Fibroblast of peridontal ligament (primary cell): ENCODE measurements around the gene VWA5B2.
A peak's percentile ranks its signal among the peaks of the same experiment; 100 is the strongest.

Experiments used
- DNase-seq: peaks from one replicate; pipeline ENCODE4 v3.0.0-alpha.2; 2010; ENCODE audit errors: extremely low read depth

Gene VWA5B2

DNA sequence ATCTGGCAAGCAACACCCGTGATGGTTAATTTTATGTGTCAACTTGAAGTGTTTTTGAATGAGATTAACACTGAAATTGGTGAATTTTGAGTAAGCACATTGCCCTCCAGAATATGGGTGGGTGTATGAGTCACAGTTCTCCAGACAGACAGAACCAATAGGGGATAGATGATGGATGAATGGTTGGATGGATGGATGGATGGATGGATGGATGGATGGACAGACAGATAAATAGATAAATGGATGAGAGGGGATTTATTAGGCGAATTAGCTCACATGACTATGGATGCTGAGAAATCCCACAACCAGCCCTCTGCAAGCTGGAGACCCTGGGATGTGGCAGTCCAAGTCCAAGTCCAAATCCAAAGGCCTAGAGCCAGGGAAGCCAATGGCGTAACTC, 5.4 kb upstream of the VWA5B2 start:
- no peak for DNase-seq

DNA sequence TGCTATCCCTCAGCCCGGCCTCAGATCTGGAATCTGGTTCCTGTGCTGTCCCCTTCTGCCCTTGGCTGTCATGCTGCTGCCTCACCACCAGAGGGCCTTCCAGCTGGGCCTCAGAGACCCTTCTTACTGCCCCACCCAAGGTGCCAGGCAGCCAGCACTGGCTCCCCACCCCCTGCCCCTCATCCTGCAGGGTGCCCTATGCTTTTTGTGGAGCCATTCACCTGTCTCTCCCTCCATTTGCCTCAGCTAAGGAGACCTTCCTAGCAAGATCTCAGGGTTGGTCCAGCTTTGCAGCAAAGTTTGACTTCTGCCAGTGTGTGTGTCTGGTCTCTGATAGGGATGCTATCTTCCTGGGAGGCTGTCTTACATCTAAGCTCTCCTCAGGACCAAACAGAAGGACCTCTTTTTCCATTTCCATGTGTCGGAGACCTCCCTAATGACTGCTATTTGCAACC, 1.9 kb upstream of the VWA5B2 start:
- no peak for DNase-seq

DNA sequence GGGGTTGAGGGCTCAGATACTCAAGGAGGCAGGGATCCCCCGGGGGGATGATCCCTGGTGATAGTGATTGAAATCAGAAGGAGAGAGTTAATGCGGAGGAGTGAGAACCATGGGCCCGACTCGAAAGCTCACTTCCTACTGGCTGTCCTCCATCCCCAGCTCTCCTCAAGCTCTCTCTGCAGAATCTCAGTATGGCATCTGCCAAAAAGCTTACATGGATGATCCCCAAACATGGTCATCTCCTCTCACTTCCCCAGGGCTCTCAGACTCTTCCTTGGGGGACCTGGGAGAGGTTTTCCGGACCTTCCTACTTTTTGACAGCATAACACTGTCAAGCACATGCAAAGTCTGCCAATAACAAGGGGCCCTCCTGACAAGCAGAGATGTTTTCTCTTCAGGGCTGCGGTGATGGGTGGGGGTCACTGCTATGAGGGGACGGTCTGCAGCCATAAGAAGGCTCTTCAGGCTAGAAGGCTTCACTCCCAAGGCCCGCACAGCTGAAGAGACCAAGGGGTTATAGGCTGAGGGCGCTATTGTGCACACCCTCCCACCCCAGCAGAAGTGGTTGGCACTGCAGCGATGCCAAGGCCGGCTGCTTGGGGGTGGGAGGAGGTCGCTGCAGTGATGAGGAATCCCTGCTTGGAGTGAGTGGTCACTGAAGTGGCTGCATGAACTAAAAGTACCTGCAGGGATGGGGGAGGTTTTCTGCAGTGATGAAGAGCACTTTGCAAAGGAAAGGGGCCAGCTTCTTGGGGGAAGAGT, 828 bp upstream of the VWA5B2 start:
- no peak for DNase-seq

DNA sequence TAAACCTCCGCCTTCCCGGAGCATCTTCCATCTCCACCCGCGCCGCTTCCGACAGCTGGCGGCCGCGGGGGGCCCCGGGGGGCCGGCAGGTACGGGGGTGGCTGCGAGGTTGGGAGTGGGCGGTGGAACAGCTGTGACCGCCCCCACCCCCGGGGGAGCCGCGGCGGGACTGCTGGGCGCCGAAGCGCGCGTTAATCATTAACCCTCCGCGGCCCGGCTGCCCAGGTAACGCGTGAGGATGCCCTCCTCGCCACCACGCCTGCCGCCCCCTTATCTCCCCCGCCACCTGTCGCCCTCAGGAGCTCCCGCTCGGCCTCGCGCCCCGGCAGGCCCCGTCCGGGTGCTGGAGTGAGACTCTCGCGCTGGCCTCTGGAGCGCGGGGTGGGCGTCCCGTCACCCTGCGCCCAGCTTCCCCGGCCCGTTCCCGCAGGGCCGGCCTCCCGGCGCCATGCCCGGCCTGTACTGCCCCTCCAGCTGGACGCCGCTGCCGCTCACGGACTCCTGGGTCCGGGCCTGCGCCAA, 757 bp downstream of the VWA5B2 start:
- no peak for DNase-seq

DNA sequence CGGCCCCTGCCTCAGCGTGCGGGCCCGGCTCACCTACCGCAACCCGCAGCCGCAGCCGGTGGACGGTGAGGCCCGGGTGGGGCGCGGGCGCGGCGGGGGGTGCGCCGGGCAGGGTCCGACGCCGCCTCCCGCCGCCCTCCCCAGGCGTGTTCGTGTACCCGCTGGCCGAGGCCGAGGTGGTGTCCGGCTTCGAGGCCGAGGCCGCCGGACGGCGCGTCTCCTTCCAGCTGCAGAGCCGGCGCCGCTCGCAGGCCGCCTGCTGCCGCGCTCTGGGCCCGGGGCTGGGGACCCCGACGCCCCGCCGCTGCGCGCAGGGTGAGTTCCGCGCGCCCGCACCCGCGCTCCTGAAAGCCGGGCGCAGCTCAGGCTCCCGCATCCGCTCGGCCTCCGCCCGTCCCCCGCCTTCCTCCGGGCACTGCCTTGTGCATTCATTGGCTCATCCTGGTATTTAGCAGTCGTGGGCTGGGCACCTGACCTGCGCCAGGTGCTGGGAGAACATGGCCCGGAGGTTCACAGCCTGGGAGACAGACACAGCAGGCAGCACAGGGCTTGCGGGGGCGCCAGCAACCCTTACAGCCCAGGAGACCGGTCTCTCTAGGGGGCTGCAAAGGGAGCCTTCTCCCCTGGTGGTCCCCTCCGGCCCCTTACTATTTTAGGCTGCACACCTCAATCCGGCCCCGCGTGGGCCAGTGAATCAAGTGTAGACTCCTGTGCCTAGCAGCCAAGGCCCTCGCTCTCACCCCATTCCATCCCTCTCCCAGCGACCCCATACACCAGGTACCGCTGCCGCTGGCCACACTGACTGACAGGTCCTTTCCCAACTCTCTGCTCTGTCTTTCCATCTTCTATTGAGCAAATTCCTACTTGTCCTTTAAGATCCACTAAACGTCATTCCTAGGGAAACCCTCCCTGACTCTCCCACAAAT, 1.5 kb downstream of the VWA5B2 start:
- no peak for DNase-seq

DNA sequence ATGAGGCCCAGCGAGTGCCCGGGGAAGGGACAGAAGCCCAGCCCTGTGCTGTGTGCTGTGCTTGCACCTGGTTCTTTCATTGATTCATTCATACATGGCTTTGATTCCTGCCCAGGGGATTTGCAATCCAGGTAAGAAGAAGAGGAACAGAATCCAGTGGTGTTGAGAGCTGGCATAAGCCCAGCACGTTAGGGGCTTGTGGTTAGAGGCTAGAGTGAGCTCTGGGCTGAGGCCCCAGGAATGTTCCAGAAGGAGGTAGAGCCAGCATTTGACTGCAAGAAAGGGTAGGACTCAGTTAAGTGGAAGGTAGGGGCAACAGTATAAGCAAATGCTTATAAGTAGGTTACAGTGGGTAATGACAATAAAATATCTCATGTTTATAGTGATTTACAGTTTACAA, 2.3 kb downstream of the VWA5B2 start:
- no peak for DNase-seq

DNA sequence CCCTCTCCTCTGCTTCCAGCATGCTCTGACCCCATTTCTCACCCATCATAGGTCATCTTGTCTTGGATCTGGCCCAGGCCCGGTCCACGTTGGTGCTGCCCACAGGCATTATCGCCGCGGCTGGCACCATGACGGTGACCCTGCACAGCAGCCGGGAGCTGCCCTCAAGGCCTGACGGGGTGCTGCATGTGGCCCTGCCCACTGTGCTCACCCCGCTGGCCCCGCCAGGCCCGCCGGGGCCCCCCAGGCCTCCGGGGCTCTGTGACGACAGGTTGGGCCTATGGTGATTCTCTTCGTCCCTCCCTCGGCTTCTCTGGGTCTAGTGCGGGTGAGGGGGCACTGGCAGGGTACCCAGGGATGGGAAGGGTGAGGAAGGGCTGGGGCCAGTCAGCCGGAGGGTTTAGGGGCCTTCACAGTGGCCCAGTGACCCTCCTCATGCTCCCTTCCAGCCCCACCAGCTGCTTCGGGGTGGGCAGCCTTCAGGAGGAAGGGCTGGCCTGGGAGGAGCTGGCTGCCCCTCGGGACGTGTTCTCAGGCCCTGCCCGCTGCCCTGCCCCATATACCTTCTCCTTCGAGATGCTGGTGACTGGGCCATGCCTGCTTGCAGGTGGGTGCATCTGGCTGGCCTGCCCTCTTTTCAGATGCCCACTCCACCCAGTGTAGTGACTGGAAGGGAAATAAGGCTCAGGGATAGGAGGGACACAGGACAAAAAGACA, 3.9 kb downstream of the VWA5B2 start:
- DNase-seq = no peak

DNA sequence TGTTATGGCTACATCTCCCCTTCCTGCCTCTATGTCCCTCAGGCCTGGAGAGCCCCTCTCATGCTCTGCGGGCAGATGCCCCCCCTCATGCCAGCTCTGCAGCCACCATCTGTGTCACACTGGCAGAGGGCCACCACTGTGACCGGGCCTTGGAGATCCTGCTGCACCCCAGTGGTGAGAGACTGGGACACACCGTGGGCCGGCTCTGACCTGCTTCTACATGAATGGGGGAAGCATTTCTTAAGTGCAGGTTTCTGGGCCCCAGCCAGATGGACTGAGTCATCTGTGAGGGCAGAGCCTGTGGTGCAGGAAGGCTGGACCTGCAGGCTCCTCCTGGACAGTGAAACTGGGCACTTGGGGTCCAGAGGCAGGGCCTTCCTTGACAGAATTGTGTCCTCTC, 4.8 kb downstream of the VWA5B2 start:
- peak; percentile 51 for DNase-seq

DNA sequence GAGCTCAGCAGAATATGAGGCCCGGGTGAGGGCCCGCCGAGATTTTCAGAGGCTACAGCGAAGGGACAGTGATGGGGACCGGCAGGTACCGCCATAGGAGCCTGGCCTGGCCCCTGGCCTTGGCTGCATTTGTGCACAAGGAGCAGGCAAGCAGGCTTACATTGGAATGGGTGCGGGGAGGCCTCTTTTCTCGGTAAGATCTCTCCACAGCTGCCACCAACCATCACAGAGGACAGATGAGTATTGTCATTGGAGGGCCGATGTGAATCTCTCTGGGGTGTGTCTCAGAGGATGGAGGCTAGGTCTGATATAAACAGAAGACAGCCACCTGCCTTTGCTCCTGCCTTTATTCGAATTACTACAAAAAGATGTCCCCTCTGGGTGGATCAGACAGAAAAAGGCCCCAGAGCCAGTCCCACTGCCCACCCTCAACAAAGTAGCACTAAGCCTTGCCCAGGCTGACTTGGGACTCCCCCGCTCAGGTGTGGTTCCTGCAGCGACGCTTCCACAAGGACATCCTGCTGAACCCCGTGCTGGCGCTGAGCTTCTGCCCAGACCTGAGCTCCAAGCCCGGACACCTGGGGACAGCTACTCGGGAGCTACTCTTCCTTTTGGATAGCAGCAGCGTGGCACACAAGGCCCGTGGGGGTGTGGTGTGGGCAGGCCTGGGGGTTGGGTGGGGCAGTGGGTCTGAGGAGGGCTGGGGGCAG, 5.4 kb downstream of the VWA5B2 start:
- no peak for DNase-seq

DNA sequence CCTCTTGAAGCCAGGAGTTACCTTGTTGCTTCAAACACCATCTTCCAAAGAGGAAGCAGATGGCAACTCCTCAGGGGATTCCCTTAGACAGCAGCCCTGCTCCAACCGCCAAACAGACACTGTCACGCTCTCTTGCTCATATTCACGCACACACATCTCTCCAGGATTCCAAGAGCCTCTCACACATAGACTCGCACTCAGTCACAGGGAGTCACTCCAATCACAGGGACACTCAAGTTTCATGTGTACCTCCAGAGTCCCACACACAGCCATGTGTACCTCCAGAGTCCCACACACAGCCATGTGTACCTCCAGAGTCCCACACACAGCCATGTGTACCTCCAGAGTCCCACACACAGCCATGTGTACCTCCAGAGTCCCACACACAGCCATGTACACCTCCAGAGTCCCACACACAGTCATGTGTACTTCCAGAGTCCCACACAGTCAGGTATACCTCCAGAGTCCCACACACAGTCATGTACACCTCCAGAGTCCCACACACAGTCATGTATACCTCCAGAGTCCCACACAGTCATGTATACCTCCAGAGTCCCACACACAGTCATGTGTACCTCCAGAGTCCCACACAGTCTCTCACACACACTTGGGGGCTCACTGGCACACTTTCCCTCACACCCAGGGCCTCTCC, 6.1 kb downstream of the VWA5B2 start:
- DNase-seq = no peak

DNA sequence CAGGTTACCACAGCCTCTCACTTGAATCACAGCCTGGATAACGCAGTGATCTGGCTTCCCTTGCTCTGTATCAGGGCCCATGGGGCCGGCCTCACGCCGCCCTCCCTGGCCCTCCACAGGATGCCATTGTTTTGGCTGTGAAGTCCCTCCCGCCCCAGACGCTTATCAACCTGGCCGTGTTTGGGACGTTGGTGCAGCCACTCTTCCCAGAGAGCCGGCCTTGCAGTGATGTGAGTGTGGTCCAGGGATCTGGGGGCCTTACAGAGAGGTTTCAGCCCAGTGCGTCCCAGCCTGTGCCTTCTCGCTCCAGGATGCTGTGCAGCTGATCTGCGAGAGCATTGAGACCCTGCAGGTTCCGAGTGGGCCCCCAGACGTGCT, 6.6 kb downstream of the VWA5B2 start:
- no peak for DNase-seq

DNA sequence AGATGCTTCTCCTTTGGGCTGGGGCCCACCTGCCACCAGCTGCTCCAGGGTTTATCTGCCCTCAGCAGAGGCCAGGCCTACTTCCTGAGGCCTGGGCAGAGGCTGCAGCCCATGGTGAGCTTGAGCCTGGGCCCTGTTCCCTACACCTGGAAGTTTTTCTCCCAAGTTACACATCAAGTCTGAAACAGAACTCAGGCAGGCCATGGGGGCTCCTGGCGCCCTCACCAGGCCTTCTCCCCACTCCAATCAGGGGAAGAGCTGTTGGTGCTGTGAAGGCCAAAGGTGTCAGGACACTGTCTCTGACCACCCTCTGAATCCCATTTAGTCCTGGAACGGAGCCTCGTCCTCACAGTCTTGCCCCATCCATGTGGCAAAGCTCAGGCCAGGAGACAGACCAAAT, 7.3 kb downstream of the VWA5B2 start:
- DNase-seq = no peak

DNA sequence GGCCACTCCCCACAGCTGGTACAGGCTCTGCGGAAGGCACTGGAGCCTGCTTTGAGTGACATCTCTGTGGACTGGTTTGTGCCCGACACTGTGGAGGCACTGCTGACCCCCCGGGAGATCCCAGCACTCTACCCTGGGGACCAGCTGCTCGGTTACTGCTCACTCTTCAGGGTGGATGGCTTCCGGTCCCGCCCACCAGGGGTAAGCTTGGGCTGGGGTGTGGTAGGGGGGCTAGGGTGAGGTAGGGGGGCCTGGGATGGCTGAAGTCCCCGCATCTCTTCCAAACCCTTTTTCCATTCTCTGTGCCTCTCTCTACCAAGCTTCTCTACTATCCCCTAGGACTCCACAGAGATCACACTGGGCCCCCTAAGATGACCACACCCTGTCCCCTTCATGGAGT, 7.8 kb downstream of the VWA5B2 start:
- DNase-seq = no peak

DNA sequence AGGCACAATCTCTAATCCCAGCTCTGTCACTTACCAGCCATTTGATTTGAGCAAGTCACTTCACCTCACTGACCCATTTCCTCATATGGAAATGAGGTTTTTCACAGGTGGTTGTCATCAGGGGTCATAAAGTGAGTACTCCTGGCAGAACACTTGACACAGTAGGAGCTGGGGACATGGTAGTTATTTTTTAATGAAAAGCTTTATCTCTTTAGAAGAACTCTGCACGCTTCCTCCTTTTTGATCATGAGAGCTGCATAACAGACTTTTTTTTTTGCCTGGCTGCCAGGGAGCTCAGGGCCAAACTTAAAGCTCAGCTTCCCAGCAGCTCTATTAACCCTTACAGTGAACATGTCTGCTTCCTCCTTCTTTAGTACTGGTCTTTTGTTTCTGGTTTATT, 8.4 kb downstream of the VWA5B2 start:
- DNase-seq = no peak

DNA sequence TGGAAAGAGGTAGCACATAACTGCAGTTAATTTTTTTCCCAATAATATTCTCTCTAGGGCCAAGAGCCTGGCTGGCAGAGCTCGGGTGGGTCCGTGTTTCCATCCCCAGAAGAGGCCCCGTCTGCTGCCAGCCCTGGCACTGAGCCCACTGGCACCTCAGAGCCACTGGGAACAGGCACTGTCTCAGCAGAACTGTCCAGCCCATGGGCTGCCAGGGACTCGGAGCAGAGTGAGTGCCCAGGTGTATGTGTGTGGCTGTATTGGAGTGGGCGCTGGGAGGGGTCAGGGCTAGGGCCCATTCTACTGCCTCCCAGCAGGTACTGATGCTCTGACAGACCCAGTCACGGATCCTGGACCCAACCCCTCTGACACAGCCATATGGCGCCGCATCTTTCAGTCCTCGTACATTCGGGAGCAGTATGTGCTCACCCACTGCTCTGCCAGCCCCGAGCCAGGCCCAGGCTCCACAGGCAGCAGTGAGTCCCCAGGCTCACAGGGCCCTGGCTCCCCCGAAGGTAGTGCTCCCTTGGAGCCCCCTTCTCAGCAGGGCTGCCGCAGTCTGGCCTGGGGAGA, 8.9 kb downstream of the VWA5B2 start:
- DNase-seq = no peak

DNA sequence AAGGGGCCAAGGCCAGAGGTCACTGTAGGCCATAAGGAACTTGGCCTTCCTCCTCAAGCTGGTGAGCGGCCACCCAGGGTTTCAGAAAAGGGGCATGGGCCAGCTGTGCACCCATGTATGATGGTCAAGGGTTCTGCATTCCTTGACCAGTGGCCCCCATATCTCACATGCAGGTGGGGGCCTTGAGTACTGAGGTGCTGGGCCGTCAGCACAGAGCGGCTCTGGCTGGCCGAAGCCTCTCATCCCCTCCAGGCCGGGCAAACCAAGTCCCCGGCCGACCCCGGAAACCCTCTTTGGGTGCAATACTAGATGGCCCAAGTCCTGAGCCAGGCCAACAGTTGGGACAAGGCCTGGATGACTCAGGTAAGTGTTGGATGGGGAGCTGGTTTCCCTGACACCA, 9.8 kb downstream of the VWA5B2 start:
- no peak for DNase-seq

DNA sequence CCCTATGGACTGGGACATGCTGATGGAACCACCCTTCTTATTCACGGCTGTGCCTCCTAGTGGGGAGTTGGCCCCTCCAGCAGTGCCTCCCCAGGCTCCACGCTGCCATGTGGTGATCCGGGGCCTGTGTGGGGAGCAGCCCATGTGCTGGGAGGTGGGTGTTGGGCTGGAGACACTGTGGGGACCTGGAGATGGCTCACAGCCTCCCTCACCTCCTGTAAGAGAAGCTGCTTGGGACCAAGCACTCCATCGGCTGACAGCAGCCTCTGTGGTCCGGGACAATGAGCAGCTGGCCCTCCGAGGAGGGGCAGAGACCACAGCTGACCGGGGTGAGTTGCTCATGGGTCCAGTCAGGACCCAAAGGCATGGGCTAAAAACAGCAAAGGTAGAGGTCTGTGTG, 10.3 kb downstream of the VWA5B2 start:
- DNase-seq = no peak

DNA sequence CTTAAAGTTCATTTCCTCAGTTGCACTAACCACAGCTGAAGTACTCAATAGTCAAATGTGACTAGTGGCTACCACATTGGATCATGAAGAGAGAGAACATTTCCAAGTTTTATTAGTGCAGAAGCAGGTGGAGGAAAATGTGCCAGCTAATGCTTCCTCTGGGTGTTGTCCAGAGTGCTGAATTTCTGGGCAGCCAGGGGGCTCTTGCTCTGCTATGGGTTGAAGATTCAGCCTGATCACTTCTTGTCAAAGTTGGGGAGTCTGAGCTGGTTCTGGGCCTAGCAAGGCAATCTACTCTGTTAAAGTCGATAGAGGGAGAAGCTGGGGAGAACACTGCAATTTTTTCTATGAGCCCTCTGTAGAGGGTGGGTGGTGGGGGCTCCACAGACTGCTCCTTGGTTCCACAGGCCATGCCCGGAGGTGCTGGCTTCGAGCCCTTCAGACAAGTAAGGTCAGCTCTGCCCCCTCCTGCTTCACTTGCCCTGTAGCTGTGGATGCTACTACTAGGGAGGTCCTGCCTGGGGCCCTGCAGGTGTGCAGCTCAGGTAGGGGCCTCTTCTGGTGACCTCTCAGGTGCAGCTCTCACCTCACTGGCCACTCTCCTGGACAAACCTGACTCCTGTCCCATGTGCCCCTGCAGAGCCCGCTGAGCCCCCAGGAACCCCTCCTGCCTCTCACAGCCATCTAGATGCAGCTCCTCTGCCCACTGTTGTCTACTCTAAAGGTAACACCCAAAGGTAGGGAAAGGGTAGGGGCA, 11.2 kb downstream of the VWA5B2 start:
- DNase-seq = peak; percentile 30

DNA sequence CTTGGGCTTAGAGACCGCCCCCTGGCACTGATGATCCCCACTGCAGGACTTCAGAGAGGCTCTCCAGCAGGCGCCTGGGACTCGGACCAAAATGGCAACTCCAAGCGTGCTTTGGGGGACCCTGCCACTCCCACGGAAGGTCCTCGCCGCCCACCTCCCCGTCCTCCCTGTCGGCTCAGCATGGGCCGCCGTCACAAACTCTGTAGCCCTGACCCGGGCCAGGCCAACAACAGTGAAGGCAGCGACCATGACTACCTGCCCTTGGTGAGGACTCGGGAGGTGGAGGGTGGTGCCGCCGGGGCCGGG, 11.7 kb downstream of the VWA5B2 start:
- DNase-seq = no peak
